ENCODE measurements around the gene RACK1. TPM values are rescaled to one million over a fixed set of nuclear protein-coding genes. Genes with fewer than 3 reads are reported as not detected.

The RACK1 gene
- polyA plus RNA-seq, 1 of the 3 experiments (the other 2 are of a cell fraction), result 4,715 TPM

- 3% methylated on average over 41 of the region's 64 CpGs for WGBS (ENCODE audit: low lambda C conversion rate)
- no peak; the same call in 1 of the 2 replicates for TF ChIP-seq RXRA (IDR thresholded peaks at IDR 0.05; ENCODE audit: borderline replicate concordance, low read depth)
- no peak for TF ChIP-seq SMC3 (IDR thresholded peaks at IDR 0.05; ENCODE audit: low read depth, low read length)
- no peak for TF ChIP-seq RFX5 (IDR thresholded peaks at IDR 0.05; ENCODE audit: low read length)
- TF ChIP-seq RAD21 (IDR thresholded peaks at IDR 0.05; ENCODE audit: low read length), result no peak
- peak; percentile 84; the same call in 1 of the 2 replicates for TF ChIP-seq SIN3A (IDR thresholded peaks at IDR 0.05; ENCODE audit: borderline replicate concordance, low read depth, low read length)
- no peak for TF ChIP-seq FOXJ3 (CRISPR knock-in tag; IDR thresholded peaks at IDR 0.05)
- peak; percentile 80 for TF ChIP-seq POLR2AphosphoS5 (IDR thresholded peaks at IDR 0.05; ENCODE audit: low read depth, low read length)
- TF ChIP-seq REST (IDR thresholded peaks at IDR 0.05; ENCODE audit: low read depth, low read length), result no peak
- no peak; the same call in 1 of the 2 replicates for TF ChIP-seq MXI1 (IDR thresholded peaks at IDR 0.05; ENCODE audit: low read depth, low read length)
- no peak for TF ChIP-seq GATA2 (CRISPR knock-in tag; IDR thresholded peaks at IDR 0.05)
- TF ChIP-seq EZH2phosphoT487 (IDR thresholded peaks at IDR 0.05; ENCODE audit: borderline replicate concordance, low read depth), result no peak
- TF ChIP-seq TAF1 (IDR thresholded peaks at IDR 0.05; ENCODE audit: borderline replicate concordance, low read depth, low read length), result peak; percentile 43; the same call in 1 of the 2 replicates
- peak in 1 of 2 experiments; percentile 46; a peak in 1 of 4 replicates for TF ChIP-seq EP300 (IDR thresholded peaks at IDR 0.05; ENCODE audit: borderline replicate concordance in 1 of 2, low read depth in 1 of 2, low read length in 1 of 2)
- peak; percentile 89 for TF ChIP-seq YY1 (IDR thresholded peaks at IDR 0.05; ENCODE audit: low read depth)
- no peak for TF ChIP-seq USF2 (IDR thresholded peaks at IDR 0.05; ENCODE audit: borderline replicate concordance, low read depth, low read length)
- TF ChIP-seq NFIC (IDR thresholded peaks at IDR 0.05; ENCODE audit: borderline replicate concordance), result no peak
- TF ChIP-seq IRF3 (IDR thresholded peaks at IDR 0.05; ENCODE audit: low read depth, low read length), result no peak
- TF ChIP-seq ELF1 (IDR thresholded peaks at IDR 0.05), result peak; percentile 84
- TF ChIP-seq FOXM1 (IDR thresholded peaks at IDR 0.05; ENCODE audit: low read depth), result no peak
- TF ChIP-seq MAX (IDR thresholded peaks at IDR 0.05; ENCODE audit: low read depth), result peak; percentile 27; the same call in 1 of the 2 replicates
- no peak for TF ChIP-seq PBX3 (IDR thresholded peaks at IDR 0.05)
- no peak for TF ChIP-seq CTCF (IDR thresholded peaks at IDR 0.05)
Observed at GRCh38 chr5:181191526-181192336, 52.0 kb downstream of the RACK1 start.

More at GRCh38 chr5:181191526-181192336, 52.0 kb downstream of the RACK1 start:
- H3K27me3 ChIP-seq (ENCODE audit: insufficient read depth), result no peaks in the 10 kb centered on the region
- H3K4me1 ChIP-seq (ENCODE audit: control insufficient read depth in 1 of 2, insufficient read depth in 2 of 2, low read depth in 1 of 2, low read length in 1 of 2), result peaks cover 0 to 18% of the 10 kb centered on the region in 2 experiments; a peak in 1 of 4 replicates
- H3K79me2 ChIP-seq (ENCODE audit: insufficient read depth), result peaks cover 6% of the 10 kb centered on the region; the same call in 1 of the 2 replicates
- peak overlapping the region; percentile 66 to 89 for H3K27ac ChIP-seq (ENCODE audit: low read depth in 2 of 2, low read length in 1 of 2)
- CTCF ChIA-PET, result interaction anchor here (0.6 to 7.4 kb wide), 7 partner anchors 14 to 92 kb away, joined by 3 to 72 read pairs (median 4); partner anchors contain the start of gene TRIM7
- H2AFZ ChIP-seq (ENCODE audit: low read depth), result peak overlapping the region; percentile 94
- H3K36me3 ChIP-seq (replicated peaks in 1 of 2; ENCODE audit: control insufficient read depth in 1 of 2, insufficient read depth in 2 of 2, low read length in 1 of 2), result no peaks in the 10 kb centered on the region
- POLR2A ChIA-PET, result interaction anchor here (0.7 to 1.1 kb wide), 5 partner anchors 13 to 52 kb away, joined by 3 to 5 read pairs (median 3); partner anchors contain the start of genes RACK1 and TRIM7
- no peaks in the 10 kb centered on the region for H4K20me1 ChIP-seq (ENCODE audit: insufficient read depth)
- H3K9me3 ChIP-seq, result no peaks in the 10 kb centered on the region
- DNase-seq, result peak; percentile 95
- no peaks in the 10 kb centered on the region for H3K9me2 ChIP-seq
- H3K4me3 ChIP-seq (ENCODE audit: low read depth in 2 of 2, low read length in 1 of 2), result peak overlapping the region; percentile 91 to 98
- H3F3A ChIP-seq (replicated peaks; ENCODE audit: insufficient read depth), result peaks cover 21% of the 10 kb centered on the region
- H3K9ac ChIP-seq, result peak overlapping the region; percentile 89
- H3K4me2 ChIP-seq, result peak overlapping the region; percentile 94
